ENCODE data around the gene TMEM229A.
"Not testable (repeated sequence)": the region's sequence is repeated elsewhere in the genome, so short reads cannot be mapped to it uniquely, and the experiment has no call there.

The TMEM229A gene

GRCh38 chr7:124033095-124033806 is 384 bp upstream of the TMEM229A start:
- in situ Hi-C loops (cut with MboI; ENCODE audit: low sequenced_read_pairs) = no loop called here

- in situ Hi-C loops (cut with MboI; ENCODE audit: low sequenced_read_pairs) = no loop called here
Measured at GRCh38 chr7:124031919-124032318, 948 bp downstream of the TMEM229A start.

- in situ Hi-C loops (cut with MboI; ENCODE audit: low sequenced_read_pairs) = no loop called here
Measured at GRCh38 chr7:124031406-124031805, 1.5 kb downstream of the TMEM229A start.

GRCh38 chr7:124030964-124031363 is 1.9 kb downstream of the TMEM229A start:
- in situ Hi-C loops (cut with MboI; ENCODE audit: low sequenced_read_pairs) = no loop called here

- in situ Hi-C loops (cut with MboI; ENCODE audit: low sequenced_read_pairs) = no loop called here
Measured at GRCh38 chr7:124029396-124030188, 3.3 kb downstream of the TMEM229A start.

GRCh38 chr7:124027236-124027635 is 5.6 kb downstream of the TMEM229A start:
- in situ Hi-C loops (cut with MboI; ENCODE audit: low sequenced_read_pairs) = no loop called here

GRCh38 chr7:124024329-124024728 is 8.5 kb downstream of the TMEM229A start:
- in situ Hi-C loops (cut with MboI; ENCODE audit: low sequenced_read_pairs) = not testable (repeated sequence)

GRCh38 chr7:124022551-124022950 is 10.3 kb downstream of the TMEM229A start:
- in situ Hi-C loops (cut with MboI; ENCODE audit: low sequenced_read_pairs) = no loop called here

GRCh38 chr7:124020060-124020459 is 12.8 kb downstream of the TMEM229A start:
- in situ Hi-C loops (cut with MboI; ENCODE audit: low sequenced_read_pairs) = no loop called here

- in situ Hi-C loops (cut with MboI; ENCODE audit: low sequenced_read_pairs) = no loop called here
Measured at GRCh38 chr7:124013306-124013705, 19.6 kb downstream of the TMEM229A start.

- in situ Hi-C loops (cut with MboI; ENCODE audit: low sequenced_read_pairs) = no loop called here
Measured at GRCh38 chr7:124012864-124013263, 20.0 kb downstream of the TMEM229A start.

GRCh38 chr7:124009321-124009720 is 23.5 kb downstream of the TMEM229A start:
- in situ Hi-C loops (cut with MboI; ENCODE audit: low sequenced_read_pairs) = no loop called here

GRCh38 chr7:124008296-124008695 is 24.6 kb downstream of the TMEM229A start:
- in situ Hi-C loops (cut with MboI; ENCODE audit: low sequenced_read_pairs) = not testable (repeated sequence)

- in situ Hi-C loops (cut with MboI; ENCODE audit: low sequenced_read_pairs) = no loop called here
Measured at GRCh38 chr7:123999703-124000102, 33.2 kb downstream of the TMEM229A start.

GRCh38 chr7:123998921-123999320 is 33.9 kb downstream of the TMEM229A start:
- in situ Hi-C loops (cut with MboI; ENCODE audit: low sequenced_read_pairs) = no loop called here

GRCh38 chr7:123996327-123996625 is 36.6 kb downstream of the TMEM229A start:
- in situ Hi-C loops (cut with MboI; ENCODE audit: low sequenced_read_pairs) = no loop called here

GRCh38 chr7:123995617-123996326 is 37.1 kb downstream of the TMEM229A start:
- in situ Hi-C loops (cut with MboI; ENCODE audit: low sequenced_read_pairs) = no loop called here

- in situ Hi-C loops (cut with MboI; ENCODE audit: low sequenced_read_pairs) = no loop called here
Measured at GRCh38 chr7:123994449-123994848, 38.4 kb downstream of the TMEM229A start.

GRCh38 chr7:123993996-123994395 is 38.9 kb downstream of the TMEM229A start:
- in situ Hi-C loops (cut with MboI; ENCODE audit: low sequenced_read_pairs) = no loop called here

GRCh38 chr7:123992913-123993518 is 39.9 kb downstream of the TMEM229A start:
- in situ Hi-C loops (cut with MboI; ENCODE audit: low sequenced_read_pairs) = no loop called here

GRCh38 chr7:123987445-123987844 is 45.4 kb downstream of the TMEM229A start:
- in situ Hi-C loops (cut with MboI; ENCODE audit: low sequenced_read_pairs) = no loop called here
